HG03457 (cell line): Measurements from ENCODE around the gene MTG2.

Experiments
- ATAC-seq: cut with Tn5 transposase; IDR thresholded peaks from one replicate; pipeline ENCODE4 v1.9.1; 2021; ENCODE audit warnings: moderate number of reproducible peaks; ENCODE audit not compliant: unreplicated experiment

MTG2 gene

DNA sequence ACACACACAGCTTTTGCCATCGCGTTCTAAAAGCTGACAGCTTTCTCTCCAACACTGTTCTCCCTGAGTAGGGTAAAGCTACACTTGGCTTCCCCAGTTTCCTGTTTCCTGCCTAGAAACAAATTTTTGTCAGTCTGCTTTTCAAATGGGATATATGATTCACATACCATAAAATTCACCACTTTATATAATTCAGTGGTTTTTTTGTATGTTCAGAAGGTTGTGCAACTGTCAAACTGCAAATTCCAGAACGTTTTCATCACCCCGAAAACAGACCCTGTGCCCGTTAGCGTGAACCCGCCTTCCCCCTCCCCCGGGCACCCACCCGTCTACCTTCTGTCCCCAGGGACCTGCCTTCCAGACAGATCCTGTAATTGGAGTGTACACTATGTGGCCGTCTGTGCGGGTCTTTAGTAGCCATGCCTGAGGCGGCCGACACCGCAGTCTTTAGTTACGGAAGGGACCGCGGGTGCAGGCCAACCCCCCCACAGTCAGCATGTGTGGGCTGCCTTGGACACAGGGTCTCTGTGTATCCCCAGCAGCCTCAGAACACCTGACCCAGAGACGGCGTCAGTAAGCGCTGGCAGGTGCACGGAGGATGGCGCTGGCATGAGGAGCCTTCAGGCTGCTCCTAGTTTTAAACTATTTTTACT, 20.7 kb downstream of the MTG2 start:
- no peak for ATAC-seq

DNA sequence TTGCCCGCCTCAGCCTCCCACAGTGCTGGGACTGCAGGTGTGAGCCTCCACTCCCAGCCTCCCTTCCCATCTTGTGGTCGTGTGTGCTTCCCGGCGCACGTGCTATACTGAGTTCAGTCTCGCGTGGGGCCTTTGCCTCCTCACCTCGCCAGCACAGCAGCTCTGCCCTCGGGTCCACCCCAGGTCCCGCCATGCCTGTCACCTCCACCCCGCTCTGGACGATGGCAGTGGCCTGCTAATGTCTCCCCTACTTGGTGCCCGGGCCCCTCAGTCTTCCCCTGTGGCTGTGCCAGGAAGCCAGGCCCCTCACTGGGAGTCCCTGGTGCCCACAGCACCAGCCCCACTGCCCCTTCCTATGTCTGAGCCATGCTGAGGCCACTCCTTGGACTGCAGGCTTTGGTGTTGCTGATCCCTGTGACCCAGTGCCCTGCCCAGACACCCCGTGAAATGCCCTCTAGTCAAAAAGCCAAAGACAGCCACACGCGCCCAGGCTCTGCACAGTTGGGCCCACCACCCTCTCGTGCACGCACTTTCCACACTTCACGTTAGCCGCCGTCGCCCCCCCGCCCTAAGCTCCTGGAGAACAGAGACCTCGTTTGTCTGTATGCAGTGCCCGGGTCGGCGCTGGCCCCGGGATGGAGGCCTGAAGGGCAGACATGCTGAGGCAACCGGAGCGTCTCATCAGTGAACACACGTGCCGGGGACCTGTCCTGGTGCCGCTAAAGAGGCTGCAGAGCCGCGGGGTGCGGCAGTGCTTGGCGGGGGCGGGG, 23.0 kb downstream of the MTG2 start:
- no peak for ATAC-seq

DNA sequence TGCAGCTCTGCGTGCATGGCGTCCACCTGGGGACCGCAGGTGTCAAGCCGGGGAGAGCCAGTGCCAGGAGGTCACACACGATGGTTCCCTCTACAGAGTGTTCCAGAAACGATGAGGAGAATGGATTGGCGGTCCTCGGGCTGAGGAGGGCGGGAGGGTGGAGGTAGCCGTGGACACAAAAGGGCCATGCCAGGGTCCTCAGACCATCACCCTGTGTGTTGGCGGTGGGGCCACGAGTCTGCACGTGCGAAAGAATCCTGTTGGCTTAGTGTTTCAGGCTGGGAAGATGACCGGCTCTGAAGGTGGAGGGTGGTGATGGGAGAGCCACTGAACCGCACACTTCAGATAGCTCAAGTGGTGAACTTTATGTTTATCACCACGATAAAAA, 23.6 kb downstream of the MTG2 start:
- no peak for ATAC-seq

DNA sequence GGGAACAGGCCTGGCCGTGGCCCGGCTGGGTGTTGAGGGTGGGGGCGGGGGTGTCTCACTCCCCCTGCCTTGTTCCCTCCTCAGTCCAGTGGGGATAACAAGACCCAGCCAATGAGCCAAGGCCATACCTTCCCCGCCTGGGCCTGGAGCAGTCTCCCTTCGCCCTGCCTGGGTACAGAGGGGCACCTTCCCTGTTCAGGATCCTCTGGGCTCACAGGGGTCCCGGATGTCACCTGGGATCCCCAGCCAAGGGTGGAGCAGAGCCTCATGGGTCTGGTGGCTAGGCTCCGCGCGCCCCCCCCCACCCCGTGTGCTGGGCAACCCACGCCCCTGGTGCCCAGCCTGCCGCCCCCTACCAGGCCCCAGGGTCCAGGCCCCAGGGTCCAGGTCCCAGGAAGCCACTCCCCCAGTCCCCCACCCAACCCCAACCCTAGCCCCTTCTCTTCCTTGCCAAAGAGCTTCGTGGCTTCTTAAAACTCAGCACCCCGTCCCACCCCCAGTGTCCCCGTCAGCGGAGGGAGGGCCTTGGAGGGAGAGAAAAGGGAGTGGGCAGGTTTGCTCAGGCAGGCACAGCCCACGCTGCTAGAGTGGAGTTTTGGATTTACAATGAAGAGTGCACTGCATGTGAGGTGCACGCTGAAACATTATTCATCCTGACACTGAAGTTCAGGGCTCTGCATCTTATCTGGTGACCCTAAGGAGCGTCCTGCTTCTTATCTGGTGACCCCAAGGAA, 25.4 kb downstream of the MTG2 start:
- no peak for ATAC-seq

DNA sequence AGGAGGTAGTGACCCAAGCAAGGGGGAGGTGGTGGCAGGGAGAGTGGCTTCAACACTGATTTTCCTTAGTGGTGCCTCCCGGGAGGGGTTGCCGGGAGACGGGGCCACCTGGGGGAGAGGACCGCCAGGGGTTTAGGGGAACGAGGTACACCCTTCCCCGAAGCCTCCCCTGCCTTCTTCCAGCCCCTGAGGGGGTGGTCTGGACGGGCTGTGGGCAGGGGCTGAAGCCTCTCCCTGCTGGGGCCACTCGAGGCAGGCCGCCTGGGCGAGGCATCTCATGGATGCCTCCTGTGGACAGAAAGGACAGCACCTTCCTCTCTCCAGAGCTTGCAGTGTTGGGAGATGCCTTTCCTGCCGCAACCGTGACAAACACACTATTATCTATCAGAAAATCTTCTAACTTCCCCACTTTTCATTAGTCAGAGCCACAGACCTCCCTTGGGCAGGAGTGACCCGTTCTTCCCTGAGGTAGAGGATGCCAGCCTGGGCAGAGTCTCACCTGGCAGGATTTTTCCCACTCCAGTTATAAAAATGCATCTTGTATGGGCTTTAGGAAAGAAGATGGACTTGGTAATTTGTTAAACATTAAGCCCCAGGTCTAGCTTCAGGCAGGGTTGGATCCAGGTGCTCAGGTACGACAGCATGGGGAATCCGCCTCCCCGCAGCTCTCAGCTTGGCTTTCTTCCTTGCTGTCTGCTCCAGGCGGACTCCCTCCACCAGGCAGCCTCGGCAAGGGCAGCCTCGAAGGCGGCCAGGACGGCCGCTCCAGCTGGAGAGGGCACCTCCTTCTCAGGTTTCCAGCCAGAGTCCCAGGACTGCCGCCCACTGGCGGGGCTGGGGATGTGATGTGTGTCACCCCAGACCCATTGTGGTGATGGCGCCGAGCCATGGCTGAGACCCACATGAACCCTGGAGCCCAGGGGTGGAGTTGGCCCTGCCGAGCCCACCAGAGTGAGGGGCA, 26.2 kb downstream of the MTG2 start:
- no peak for ATAC-seq

DNA sequence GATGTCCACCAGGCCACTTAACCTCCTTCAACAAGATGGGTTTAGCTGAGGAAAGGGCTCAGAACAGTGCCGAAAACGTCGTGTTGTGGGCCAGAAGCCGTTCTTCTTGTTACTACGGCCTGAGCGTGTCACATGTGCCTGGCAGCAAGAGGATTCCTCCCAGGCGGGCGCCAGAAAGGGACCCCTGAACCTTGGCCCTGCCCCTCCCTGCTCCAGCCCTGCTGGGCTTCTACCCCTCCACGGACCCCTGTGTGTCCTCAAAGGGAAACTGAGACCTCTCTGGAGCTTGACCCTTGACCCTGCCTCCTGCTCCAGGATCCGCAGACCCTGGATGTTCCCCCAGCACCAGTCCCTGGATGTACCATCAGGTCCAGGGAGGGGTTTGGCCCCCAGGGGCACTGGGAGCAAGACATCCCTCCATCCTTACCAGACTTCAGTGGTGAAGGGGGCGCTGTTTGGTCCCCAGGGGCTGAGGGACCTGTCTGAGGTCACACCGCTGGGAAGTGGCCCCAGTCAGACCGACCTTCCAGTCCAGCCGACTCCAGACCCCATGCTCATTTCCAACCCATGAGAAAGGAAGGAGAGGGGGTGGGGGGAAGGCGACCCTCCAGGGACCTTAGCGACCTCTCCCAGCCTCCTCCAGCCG, 27.1 kb downstream of the MTG2 start:
- no peak for ATAC-seq

DNA sequence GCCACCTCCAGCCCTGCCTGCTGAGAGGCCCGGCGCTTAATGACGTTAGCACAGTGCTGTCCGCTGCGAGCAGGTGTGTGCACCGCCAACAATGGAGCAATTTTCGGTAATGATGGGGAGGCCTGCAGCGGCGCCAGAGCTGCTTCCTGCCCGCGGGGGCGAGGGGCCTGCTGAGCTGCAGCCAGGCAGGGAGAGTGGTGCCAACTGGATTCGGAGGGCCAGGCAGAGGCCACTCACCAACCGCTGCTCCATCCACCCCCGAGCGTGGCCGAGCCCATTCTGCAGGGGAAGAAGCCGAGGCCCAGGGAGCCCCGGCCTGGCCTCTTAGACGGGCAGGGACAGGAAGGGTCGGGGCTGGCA, 27.6 kb downstream of the MTG2 start:
- ATAC-seq = no peak

DNA sequence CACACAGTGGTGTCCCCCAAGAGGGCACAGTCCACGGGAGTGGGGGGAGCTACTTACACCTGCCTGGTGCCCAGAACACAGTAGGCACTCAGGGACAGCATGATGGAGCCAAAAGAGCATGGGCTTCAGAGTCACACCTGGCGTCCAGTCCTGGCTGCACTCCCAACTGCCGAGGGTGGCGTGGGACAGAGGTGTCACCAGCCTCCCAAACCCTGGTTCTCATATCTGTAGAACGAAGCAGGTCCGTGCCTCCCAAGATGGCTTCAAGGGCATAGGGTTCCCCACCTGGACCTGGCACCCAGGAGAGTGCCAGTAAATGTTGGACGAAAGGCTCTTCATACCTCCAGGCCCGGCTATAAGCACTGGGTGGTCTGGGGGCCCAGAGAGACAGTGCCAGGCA, 28.4 kb downstream of the MTG2 start:
- ATAC-seq = no peak

DNA sequence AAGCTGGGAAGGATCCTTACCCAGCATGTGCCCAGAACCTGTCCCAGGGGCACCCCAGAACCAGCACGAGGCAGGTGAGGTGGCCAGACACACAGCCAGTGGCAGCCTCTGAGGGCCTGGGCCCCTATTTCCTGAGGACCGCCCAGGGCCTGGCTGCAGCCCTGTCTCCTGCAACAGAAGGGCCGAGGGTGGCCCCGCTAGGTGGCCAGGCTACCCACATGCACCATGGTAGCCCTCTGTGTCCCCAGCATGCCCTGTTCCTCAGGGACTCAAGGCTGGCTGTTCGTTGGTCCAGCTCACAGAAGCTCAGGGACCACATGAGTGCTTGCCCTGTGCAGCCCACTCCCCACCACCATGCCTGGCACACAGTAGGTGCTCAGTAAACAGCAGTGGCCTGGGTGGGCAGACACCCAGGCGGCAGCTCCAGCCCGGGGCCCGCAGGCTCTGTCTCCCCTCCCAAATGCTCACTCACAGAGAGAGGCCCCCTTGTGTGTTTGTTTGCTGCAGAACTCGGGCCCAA, 29.0 kb downstream of the MTG2 start:
- no peak for ATAC-seq

DNA sequence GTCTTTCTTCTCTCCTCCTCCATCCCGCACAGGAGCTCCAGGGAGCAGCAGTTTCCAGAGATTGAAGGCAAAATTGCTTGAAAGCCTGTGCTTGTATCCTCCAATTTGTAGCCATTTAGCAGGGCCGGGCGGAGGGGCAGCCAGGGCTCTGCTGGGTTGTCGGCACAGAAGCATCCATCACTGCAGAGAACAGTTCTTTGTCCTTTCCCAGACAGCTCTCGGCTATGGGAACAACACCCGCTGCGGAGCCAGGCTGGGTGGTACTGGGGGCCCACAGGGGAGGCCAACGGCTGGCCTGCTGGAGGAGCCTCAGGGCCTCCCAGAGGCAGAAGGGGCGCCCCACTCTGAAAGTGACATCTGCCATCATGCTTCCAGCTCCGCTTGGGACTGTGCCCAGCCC, 29.5 kb downstream of the MTG2 start:
- ATAC-seq = no peak

DNA sequence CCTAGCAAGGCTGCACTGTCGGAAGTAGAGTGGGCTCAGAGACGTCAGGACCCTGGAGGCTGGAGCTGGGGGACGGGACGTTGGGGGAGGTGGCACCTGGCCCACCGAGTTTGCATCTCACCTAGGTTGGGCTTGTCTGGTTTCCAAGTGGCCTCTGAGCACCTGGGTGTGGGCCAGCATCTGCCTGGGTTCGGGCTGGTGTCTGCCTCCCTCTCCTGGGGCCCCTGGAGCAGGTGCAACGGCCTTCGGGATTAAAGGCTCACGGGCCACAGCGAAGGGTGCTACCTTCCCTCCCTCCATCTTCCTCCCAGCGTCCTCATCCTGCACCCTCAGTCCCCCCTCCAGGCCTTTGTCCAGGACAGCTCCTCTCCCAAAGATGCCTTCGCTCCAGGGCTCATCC, 31.2 kb downstream of the MTG2 start:
- no peak for ATAC-seq

DNA sequence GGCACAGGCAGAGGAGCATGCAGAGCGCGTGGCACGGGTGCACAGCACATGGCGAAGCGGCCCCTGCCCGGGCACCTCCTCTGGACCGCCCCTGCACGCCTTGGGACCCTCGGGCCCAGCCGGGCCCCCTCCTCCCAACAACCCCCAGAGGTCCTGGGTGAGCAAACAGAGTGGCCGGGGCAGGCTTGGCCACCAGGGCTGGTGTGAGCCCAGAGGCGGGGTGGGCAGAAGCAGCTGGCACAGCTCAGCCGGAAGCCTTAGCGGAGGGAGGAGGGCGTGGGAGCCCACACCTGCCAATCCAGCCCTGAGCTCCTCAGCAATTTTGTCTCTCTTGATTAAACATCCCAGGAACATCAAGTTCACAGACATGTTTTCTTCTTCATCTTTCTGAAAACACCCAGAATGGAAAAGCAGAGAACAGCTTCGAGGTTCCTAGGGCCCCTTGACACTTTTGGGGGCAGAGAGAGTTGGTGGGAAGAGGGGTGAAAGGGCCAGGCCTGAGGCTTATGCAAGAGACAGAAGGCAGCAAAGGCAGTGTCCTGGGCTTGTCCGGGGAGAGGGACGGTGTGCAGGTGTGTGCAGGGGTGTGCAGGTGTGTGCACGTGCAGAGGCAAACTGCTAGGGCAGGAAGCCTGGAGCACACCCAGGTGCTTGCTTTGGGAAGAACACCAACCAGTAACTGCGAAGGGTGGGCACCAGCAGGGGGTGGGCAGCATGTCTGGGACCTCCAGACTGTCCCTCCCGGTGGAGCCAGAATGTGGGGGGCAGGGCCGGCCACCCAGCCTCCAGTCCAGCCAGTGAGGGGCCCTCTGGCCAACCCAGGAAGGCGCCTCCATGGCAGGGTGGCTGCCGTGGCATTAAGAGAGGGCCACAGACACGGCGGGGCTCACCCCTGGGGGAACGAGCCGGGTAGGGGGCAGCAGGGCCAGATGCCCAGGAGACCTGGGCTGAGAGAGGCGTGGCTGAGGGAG, 32.5 kb downstream of the MTG2 start:
- no peak for ATAC-seq

DNA sequence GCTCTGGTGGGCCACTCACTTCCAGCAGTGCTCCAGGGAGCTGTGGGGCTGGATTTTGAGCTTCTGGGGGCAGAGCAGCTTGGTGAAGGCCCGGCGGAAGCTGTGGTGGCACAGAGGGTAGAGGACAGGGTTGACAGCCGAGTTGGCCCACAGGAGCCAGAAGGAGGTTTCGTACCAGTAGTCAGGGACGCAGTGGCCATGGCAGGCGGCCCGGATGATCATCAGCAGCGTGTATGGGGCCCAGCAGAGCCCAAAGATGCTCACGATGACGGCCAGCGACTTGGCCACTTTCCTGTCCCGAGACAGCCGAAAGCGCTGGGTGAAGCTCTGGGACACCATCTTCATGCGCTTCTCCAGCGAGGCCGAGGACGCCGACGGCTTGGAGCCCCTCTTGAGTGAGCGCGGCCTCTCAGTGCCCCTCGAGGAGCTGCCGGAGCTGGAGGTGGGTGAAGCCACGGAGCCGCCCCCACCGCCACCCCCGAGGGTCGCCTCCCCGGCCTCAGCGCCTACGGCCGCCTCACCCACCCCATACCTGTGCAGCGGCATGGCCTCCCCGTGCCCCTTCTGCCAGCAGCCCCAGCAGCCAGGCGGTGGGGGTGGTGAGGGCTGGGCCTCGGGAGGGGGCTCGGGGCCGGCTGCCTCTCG, 33.3 kb downstream of the MTG2 start:
- ATAC-seq = no peak

DNA sequence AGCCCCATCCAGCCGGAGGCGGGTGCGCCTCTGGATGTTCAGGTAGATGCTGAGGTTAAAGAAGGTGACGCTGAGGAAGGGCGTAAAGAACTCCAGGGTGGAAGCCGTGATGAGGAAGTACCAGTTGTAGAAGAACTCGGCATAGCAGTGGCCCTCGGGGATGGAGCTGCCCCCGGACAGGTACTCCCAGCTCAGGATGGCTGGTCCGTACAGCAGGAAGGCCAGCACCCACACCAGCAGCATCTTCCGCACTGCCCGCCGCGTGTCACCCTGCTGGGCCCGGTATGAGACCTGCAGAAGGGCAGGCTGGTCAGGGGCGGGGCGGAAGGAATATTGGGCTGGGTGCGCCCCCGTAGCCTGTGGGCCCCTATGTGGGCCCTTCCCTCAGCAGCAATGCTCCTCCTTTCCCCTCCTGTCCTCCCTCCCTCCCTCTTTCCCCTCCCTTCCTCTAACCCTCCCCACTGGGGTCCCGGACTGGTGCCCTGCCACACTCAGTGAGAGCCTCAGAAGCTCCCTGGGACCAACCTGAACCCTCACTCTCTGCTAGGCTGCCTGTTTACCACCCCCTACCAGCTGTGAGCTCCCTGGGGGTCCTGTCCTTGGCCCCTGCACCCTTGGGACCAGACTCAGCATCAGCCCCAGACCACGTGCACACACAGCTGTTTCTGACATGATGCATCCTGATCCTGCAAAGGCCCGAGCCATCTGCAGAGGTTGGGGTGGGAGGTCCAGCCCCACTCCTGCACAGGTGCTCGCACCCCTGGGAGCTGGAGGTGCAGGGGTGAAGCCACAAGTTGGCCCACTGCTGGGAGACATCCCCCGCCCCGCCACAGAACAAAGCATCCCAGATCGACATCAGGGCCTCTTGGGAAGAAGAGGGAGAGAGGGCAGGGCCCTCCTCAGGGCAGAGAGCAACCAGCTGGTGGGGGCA, 34.1 kb downstream of the MTG2 start:
- no peak for ATAC-seq

DNA sequence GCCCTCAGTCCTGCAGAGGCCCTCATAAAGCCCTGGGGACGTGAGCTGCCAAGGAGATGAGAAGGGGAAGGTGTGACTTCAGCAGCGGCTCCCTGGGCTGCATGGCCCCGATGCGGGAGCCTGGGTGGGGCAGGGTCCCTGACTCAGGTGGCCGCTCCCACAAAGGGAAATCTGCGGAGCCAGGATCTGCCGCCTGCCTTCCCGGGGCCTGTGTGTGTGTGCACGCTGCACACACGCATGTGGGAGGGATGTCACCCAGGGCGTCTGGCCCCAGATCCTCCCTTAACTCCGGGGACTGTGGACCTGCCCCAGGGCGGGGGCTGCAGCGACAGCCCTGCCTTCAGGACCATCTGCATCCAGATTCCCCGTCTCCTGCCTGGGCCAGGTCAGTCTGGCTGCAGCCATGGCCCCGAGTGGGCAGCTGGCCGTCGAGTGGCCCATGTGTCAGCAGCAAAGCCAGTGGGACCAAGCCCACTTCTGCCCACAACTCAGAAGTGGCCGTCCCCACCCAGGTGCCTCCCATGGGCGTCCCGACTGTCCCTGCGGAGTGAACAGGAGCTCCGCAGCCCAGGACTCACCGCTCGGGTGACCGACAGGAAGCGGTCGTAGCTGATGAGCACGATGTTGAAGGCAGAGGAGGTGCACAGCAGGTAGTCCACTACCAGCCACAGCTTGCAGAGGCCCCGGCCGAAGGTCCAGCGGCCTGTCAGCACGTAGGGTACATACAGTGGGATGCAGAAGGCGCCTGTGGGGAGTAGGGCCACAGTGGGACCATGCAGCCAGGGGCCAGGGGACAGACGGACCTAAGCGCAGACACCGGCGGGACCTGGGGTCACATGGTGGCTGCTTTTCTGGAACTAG, 35.3 kb downstream of the MTG2 start:
- ATAC-seq = no peak

DNA sequence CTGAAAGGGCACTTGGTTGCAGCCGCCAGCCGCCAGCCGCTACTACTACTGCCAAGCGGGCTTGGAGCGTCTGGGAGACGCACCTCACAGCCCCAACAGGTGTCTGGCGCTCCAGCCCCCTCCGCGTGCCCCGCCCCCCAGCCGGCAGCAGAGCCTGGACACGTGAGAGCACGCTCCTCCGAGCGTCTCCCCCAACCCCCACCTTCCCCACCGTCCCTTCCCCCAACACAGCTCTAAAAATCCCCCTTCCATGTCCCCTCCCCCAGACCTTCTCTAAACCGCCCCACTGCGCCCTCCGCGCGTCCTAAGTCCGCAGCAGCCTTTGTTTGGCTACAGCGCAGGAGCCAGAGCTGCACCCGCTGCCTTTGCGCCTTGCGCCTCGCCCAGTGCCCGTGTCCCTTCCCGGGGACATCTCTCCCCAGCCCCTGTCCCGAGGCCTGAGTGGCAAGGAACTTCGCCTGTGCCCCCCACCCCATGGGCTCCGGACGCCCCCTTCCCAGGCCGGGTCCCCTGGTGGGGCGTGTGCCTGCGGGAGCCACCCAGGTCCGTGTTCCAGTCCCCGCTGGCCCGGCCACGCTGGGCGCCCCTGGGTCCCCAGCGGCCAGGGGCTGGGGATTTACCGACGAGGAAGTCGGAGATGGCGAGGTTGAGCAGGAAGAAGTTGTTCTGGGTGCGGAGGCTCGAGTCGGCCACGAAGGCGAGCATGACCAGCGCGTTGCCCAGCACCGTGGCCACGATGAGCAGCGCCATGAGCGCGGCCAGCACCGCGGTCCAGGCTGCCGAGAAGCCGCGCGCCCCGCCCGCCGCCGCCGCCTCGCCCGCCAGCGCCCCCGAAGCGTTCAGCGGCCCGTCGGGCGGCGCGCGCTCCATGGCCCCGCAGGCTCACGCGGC, 36.5 kb downstream of the MTG2 start:
- no peak for ATAC-seq
